ENCODE measurements around the gene MSMO1.

The MSMO1 gene

DNA sequence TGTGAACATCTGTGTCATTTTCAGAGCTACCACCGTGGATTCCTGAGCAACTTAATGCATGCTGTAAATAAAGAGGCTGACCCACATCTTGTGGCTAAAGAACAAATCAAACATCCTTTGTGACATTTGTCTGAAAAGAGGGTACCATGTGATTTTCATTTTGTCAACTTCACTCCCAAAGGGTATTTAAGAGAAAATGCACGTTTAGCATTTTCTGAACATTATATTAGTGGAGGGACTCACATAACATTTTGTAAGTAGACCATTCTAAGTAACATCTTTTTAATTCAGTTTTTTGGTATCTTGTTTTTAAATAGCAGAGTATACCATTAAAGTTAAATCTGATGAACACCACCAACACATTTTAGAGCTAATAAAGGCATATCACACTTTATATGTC lies 34.3 kb downstream of the MSMO1 start:
- no peak for DNase-seq

DNA sequence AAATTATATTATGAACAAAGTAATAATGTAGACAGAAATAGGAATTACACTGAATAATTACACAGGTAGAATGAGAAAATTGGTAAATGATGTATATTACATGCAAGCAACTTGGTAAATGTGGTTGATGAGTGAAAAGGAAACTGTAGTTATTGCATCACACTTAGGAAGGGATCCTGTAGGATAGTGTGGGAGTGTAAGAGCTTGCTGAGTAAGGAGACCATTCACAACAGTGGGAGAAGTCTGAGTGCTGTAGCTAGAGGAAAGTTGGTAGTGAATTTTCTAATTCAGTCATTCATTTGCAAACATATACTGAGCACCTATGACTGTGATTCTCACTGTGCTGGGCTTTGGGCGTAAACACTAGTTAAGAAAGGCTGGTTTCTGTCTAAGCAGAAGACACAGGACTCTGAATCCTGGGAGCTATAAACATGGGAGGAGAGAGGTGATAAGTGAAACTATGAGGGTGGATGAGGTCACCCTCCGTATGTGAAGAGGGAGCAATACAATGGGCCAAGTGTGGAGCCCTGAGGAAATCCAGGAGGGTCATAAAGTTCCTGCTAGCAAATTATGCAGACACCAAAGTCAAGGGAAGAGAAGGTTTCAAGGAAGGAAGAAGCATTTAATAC lies 37.1 kb downstream of the MSMO1 start:
- no peak for DNase-seq

DNA sequence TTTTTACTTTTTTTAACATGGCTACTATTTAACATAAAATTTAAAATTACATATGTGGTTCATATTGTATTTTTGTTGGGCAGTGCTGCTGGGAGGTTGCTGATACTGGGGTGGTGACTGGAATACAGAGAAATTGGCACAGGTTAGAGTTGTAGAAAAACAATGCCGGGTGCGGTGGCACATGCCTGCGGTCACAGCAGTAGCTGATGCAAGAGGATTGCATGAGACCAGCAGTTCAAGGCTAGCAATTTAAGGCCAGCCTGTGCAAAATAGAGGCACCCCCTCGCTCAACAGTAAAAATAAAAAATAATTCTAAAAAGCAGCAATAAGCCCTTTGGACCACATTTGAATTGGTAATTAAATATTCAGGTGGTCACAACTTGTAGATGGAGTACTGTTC lies 39.6 kb downstream of the MSMO1 start:
- no peak for DNase-seq

DNA sequence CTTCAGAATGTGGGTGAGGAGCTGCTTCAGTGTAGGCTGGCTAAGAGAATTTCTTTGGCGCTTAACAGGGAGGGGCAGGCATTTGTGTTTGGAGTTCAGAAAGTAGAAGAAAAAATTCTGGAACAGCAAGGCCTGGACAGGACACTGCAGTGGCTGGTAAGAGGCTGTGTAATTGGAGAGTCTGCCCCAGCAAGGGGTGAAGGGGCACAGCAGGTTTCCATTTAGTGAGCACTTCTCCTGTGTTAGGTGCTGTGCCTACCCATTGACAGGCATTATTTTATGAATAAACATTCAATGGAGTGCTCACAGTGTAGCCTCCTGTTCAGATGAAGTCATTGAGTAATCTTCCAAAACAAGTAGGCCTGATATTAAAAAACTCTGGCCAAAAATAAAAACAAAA lies 40.6 kb downstream of the MSMO1 start:
- DNase-seq: peak; percentile 6

DNA sequence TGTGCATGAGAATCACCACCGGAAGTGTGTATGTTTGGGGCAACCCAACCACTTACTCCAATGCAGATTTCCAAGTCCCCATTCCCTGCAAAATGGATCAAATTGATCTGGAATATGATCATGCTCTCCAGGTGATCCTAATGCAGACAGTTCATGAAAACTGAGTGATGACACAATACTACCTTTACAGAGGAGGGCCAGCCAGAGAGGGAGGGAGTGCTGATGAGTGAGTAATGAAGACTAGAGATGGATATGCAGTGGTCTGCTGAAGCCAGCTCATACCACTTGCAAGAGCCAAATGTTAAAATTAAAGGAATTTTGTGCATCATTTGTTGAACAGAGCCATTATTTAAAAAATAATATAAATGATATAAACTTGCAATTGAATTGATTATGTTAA lies 41.1 kb downstream of the MSMO1 start:
- no peak for DNase-seq

DNA sequence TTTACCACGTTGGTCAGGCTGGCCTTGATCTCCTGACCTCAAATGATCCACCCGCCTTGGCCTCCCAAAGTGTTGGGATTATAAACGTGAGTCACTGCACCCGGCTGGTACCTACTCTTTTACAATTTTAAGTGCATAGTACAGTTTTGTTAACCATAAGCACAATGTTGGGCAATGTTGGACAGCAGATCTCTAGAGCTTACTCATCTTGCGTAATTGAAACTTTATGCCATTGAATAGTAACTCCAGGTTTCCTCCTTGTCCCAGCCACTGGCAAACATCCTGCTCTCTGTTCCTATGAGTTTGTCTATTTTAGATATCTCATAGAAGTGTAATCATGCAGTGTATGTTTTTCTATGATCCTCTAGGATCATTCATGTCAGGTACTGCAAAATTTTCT lies 42.1 kb downstream of the MSMO1 start:
- DNase-seq: no peak

DNA sequence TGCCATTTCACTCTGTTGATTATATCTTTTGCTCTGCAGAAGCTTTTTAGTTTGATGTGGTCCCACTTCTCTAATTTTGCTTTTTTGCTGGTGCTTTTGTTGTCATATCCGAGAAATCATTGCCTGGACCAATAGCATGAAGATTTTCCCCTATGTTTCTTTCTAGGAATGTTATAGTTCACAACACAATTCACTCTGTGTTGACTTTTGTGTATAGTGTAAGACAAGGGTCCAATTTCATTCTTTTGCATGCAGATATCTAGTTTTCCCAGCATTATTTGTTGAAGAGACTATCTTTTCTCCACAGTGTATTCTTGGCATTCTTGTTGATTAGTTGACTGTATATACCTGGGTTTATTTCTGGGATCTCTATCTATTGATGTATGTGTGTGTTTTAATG lies 43.1 kb downstream of the MSMO1 start:
- no peak for DNase-seq

DNA sequence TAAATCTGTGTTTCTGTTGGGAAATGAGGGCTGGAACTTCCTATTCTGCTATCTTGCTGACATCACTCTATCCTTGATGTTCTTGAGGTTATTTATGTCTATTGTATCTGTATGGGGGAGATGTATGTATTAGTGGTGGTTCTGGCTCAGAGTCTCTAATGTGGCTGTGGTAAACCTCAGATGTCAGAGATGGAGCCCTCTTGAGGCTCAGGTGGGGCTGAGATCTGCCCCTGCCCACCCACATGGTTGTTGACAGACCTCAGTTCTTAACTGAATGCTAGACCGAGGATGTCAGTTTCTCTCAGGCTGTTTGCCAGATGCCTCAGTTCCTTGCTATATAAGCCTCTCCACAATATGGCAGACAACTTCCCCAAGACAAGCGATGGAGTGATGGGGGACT lies 48.0 kb downstream of the MSMO1 start:
- DNase-seq: no peak

DNA sequence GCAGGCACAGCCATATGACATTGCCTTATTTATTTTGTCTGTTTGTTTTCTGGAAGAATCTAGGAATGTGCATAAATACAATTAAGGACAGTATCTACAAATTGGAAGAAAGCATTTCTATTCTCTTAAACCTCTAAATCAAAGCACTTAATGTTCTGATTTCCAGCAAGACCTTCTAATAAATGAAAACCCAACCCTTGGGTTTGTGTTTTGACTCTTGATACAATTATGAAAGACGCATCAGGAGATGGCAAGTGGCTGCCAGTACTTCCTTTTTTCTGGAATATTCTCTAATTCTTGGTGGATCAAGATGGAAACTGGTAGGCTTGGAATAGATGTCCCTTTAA lies 50.9 kb downstream of the MSMO1 start:
- no peak for DNase-seq

DNA sequence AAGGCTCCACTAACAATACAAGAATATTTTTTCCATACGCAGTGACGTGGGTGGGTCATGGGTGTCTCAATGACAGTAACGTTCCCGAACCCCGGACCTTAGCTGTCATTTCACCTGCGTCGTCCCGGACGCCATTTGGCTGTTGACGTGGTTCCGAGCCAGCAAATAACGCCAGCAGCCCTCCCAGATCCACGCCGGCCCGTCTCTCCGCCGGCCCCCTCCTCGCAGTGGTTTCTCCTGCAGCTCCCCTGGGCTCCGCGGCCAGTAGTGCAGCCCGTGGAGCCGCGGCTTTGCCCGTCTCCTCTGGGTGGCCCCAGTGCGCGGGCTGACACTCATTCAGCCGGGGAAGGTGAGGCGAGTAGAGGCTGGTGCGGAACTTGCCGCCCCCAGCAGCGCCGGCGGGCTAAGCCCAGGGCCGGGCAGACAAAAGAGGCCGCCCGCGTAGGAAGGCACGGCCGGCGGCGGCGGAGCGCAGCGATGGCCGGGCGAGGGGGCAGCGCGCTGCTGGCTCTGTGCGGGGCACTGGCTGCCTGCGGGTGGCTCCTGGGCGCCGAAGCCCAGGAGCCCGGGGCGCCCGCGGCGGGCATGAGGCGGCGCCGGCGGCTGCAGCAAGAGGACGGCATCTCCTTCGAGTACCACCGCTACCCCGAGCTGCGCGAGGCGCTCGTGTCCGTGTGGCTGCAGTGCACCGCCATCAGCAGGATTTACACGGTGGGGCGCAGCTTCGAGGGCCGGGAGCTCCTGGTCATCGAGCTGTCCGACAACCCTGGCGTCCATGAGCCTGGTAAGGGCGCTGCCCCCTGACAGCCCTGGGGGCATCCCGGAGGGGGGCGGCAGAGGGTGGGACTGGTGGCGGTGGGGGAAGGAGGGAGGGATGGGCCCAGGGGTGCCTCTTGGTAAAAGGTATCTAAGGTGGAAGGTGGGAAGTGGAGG lies 51.5 kb downstream of the MSMO1 start, which contains the start of gene CPE:
CPE (plus strand) TSS at position 264 of the 933 bp plus-strand sequence; CDS start at position 478, 214 bp downstream.
- DNase-seq: peak; percentile 87

DNA sequence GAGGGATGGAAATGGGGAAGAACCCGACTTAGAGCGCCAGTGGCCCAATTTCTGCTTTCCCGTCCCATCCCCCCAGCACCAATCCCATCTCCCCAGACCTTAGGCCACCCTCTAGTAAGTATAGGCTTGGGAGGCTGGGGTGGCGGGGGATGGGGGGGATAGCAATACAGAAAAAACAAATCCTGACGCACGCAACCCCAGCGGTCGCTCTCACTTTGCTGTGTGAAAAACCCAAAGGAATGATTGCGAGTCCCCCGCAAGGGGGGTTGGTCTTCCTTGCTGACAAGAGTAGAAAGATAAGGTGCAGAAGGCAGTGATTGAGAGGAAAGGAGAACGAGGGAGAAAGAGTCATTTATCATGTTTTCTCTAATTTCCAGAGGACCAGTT lies 52.2 kb downstream of the MSMO1 start:
- DNase-seq: peak; percentile 78

DNA sequence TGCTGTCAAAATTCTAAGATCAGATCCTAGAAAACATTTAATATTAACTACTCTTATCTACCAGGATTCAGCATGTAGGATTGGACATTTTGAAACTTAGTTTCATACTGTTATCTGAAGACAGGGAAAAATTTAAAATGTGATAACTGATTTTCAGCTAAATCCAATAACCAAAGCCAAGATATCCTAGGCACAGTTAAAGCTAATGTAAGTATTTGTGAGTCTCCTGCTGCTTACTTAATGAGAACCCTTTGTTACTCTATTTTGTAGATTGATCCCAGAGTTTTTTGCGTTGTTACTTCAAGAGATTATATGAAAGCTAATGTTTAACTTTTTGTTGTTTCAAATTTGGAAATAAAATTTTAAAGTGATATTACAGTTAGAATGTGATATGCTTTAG lies 53.3 kb downstream of the MSMO1 start:
- no peak for DNase-seq

DNA sequence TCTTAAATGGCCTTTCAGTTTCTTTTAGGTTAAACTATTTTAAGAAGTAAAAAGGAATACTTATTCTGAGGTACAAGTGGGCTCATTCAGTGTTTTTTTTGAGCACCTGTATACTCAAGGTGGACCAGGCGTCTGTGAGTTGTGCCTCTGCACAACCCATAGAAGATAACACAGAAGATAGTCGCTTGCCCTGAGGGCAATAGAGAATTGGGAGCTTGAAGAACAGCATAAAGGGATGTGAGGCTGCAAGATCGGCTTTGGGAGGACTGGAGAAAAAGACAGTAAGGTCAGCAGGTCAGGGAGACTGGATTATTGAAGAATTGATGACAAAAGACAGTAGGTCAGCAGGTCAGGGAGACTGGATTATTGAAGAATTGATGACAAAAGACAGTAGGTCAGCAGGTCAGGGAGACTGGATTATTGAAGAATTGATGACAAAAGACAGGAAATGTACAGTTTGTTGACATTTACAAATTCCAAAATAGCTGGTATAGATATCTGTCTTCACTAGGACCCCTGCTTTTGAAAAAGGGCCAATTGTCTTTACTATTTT lies 54.4 kb downstream of the MSMO1 start:
- DNase-seq: no peak

DNA sequence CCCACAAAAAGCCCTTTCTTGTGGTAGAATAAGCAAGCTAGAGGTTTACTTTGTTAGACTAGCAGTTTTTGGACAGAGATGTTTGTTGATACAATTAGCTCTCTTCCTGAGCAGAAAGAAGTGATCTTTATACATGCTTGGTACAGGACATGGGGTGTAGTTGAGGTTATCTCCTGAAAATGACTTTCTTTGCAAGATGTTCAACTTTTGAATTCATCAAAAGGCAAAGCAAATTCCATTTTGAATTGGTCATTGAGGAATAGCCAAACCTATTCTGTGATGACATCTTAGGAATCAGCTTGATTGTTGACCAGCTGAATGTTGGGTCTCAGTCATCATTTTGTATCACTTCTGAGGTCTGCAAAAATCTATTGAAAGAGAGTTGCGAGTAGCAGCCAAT lies 55.2 kb downstream of the MSMO1 start:
- no peak for DNase-seq

DNA sequence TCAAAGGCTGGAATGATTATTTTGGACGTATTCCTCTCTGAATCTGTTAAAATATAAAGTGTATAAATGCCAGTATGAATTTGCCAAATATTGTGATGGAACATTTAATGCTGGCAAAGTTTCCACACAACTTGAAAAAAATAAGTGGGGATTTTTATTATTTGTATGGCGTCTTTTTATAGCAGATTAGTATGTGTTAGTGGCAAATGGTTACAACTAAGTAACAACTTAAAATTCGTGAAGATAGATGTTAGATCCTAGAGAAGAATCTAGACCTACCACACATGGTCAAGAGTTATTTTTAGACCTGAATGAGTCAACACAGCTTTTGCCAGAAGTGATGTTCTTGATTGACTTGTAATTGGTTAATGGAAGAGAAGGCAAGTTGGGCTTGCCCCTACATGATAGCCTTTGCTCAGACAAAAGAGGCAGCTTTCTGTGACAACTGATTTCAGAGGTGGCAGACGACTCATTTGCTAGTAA lies 56.2 kb downstream of the MSMO1 start:
- no peak for DNase-seq

DNA sequence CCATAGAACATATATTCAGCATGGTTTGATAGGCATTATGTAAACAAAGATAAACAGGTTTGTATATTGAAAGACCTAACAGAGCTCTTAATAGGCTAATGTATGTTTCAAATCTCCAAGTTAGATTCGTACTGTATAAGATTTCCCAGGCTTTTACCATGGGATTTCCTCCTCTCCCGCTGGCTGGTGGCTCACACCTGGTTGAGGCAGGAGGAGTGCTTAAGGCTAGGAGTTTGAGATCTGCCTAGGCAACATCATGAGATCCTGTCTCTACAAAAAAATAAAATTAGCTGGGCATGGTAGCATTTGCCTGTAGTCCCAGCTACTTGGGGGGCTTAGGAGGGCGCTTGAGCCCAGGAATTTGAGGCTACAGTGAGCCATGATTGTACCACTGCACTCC lies 56.7 kb downstream of the MSMO1 start:
- DNase-seq: no peak

DNA sequence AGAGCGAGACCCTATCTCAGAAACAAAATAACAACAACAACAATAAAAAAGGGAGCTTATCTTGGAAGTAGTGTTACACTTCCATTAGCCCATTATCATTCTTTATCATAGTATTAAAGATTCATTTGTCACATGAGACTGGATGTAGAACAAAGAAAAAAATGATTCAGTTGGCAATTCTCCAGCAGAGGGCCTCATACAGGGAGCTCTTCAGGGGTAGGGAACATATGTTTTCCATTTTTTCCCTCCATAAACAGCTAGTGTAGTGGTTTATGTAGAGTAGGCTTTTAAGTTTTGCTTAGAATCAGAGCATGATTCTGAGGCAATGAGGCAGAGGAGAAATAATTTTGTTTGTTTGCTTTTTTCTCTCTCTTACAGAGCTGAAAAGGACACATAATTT lies 57.1 kb downstream of the MSMO1 start:
- peak; percentile 86 for DNase-seq

DNA sequence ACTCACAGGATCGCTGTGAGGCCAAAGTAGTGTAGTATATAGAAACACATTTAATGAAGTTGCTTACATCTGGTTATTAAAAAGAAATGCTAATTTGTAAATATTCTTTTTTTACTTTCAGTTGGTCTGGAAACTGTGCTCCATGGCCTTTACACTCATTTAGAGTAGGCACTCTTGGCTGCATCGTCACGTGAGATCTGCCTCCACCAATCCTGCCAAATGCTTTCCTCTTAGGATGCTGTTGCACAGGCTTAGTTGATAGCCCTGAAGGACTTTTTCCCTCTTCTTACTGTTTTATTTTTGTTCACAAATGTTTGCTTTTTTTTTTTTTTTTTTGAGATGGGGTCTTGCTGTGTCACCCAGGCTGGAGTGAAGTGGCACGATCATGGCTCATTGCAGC lies 57.7 kb downstream of the MSMO1 start:
- DNase-seq: peak; percentile 46

DNA sequence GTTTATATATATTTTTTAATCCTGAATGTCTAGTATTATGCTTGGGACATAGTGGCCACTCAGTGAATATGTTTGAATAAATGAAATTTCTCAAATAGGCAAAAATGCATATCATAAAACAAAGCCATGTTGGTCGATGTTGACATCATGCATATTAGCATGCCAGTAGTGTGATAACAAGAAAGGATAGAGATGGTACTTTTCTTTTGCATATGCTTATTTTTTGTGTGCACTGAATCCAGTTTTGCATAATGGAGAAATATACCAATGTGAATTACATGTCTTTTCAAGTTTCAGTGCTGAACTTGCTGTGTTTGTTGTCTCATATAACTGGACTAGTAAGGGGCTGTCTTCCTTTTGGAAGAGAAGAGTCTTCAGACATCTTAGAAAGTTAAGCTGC lies 58.9 kb downstream of the MSMO1 start:
- no peak for DNase-seq

DNA sequence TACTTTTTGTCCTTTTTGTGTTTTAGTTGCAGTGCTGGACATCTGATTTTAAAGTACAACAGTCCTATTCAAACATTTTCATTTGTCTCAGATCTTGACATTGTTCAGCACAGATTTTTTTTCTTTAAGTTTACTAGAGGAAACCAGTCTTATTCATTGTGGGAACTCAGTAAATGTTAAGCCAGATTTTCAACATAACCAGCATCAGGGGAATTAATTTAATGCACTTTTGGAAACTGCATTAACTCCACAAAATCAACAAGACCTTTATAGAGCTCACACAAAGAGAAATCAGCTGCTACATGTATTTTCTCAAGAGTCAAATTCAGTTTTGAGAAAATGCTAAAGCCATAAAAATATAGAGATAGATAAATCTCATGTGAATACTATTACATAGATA lies 61.3 kb downstream of the MSMO1 start:
- no peak for DNase-seq

All from NCI-H1092 treated with DMSO at 0.1 percent for 48 hours (cell line).